Caco-2 (cell line): Measurements from ENCODE around the gene PKHD1. TPM values are rescaled to one million over a fixed set of nuclear protein-coding genes. Genes with fewer than 3 reads are reported as not detected.

Source experiments
- BruUV-seq: library from RNA; stranded (reverse); fragments of 400-500 nt; replicated peaks from 2 replicates; lab custom pipeline; 2021; lab: Mats Ljungman, UMichigan
- CTCF ChIA-PET: fragments of 300-600 bp; sonication (Branson Sonifier 250); formaldehyde crosslinking; loops from one replicate; lab custom pipeline; 2022; ENCODE audit warnings: antibody characterized with exemption; lab: Charles Lee
- POLR2A ChIA-PET: fragments of 300-600 bp; sonication (Branson Sonifier 250); formaldehyde crosslinking; loops from one replicate; lab custom pipeline; 2022; ENCODE audit warnings: antibody characterized with exemption; lab: Charles Lee
- DNase-seq, 2 experiments: peaks; one replicate each; pipeline versions ENCODE4 v3.0.0 to v3.0.0-alpha.2; 2020 to 2022
- H3K27me3 ChIP-seq: replicated peaks from 2 replicates; pipeline ENCODE4 v1.6.0; 2011; ENCODE audit warnings: low read length; ENCODE audit not compliant: control insufficient read depth, insufficient read depth
- H3K36me3 ChIP-seq: 2 replicates; pipeline ENCODE4 v1.5.1; 2011; ENCODE audit warnings: low read length; ENCODE audit not compliant: control insufficient read depth, insufficient read depth
- H3K4me1 ChIP-seq: fragments of 250-450 bp; sonication (Bioruptor Pico); 2 replicates; pipeline ENCODE4 v1.5.1; 2020; ENCODE audit warnings: mild to moderate bottlenecking
- H3K4me3 ChIP-seq: 2 replicates; pipeline ENCODE4 v1.5.1; 2011; ENCODE audit warnings: low read depth, mild to moderate bottlenecking, control low read depth, low read length
- H3K9me3 ChIP-seq: fragments of 250-450 bp; sonication (Bioruptor Pico); 2 replicates; pipeline ENCODE4 v1.5.1; 2020; ENCODE audit warnings: mild to moderate bottlenecking, moderate library complexity
- H3K27ac Mint-ChIP-seq: one replicate; pipeline ENCODE4 v1.8.0; 2022; ENCODE audit warnings: mixed read lengths; ENCODE audit not compliant: unreplicated experiment
- H3K27me3 Mint-ChIP-seq: one replicate; pipeline ENCODE4 v1.8.0; 2022; ENCODE audit warnings: mixed read lengths; ENCODE audit not compliant: insufficient read depth, unreplicated experiment
- H3K36me3 Mint-ChIP-seq: one replicate; pipeline ENCODE4 v1.8.0; 2022; ENCODE audit warnings: mild to moderate bottlenecking, mixed read lengths; ENCODE audit not compliant: insufficient read depth, unreplicated experiment
- H3K4me1 Mint-ChIP-seq: one replicate; pipeline ENCODE4 v1.8.0; 2022; ENCODE audit warnings: low read depth, mixed read lengths; ENCODE audit not compliant: unreplicated experiment
- H3K4me3 Mint-ChIP-seq: one replicate; pipeline ENCODE4 v1.8.0; 2022; ENCODE audit warnings: mild to moderate bottlenecking, moderate library complexity, mixed read lengths; ENCODE audit not compliant: unreplicated experiment
- H3K9me3 Mint-ChIP-seq: one replicate; pipeline ENCODE4 v1.8.0; 2022; ENCODE audit warnings: mixed read lengths; ENCODE audit not compliant: unreplicated experiment
- intact Hi-C: fragments of 100-400 bp; cut with micrococcal nuclease; formaldehyde crosslinking; loops from one replicate; pipeline ENCODE4 v1.10.0; 2022; ENCODE audit not compliant: unreplicated experiment
- total RNA-seq: library from RNA; stranded (reverse); gene quantifications from 2 replicates; pipeline ENCODE4 v1.2.3, GENCODE V29; 2022
- TF ChIP-seq, protein P1 (sequence below), 2 experiments: fragments of 200-600 bp in 1 of 2; IDR thresholded peaks; 1 replicate in 1 of 2; 2 replicates in 1 of 2; pipeline versions ENCODE4 v1.5.1 to v1.8.0; 2011 to 2022; ENCODE audit warnings: antibody characterized with exemption in 1 of 2, control low read depth in 1 of 2, inconsistent platforms in 1 of 2, low read depth in 1 of 2, low read length in 1 of 2, mild to moderate bottlenecking in 1 of 2, moderate library complexity in 1 of 2; ENCODE audit not compliant: insufficient read depth in 1 of 2, severe bottlenecking in 1 of 2, unreplicated experiment in 1 of 2

PKHD1 gene
- total RNA-seq, 1 experiment from 2014 or later: 3.3 TPM

DNA sequence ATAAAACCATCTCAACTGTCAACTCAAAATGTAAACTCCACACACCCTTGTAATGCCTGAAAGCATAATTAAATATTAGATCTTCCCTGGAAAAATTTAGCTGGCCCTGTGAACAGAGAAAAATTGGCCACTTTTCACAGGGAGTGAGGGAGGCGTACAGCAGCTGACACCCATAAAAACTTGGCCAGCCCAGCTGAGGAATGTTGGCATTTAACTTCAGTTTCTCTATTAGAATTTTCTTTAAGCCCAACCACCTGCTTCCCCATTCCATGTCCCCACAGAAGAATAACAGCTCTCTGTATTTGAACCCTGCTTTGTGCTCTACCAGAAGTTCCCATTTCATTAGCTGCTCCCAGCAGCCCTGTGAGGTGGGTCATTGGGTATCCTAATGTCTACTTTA, 41.0 kb downstream of the PKHD1 start:
- H3K9me3 ChIP-seq: no peaks in the 10 kb centered on the region
- BruUV-seq: no TSS peak
- no peak overlapping the region for H3K27ac Mint-ChIP-seq
- H3K9me3 Mint-ChIP-seq: no peaks in the 10 kb centered on the region
- intact Hi-C loops: no loop called here
- TF ChIP-seq, protein P1, sequence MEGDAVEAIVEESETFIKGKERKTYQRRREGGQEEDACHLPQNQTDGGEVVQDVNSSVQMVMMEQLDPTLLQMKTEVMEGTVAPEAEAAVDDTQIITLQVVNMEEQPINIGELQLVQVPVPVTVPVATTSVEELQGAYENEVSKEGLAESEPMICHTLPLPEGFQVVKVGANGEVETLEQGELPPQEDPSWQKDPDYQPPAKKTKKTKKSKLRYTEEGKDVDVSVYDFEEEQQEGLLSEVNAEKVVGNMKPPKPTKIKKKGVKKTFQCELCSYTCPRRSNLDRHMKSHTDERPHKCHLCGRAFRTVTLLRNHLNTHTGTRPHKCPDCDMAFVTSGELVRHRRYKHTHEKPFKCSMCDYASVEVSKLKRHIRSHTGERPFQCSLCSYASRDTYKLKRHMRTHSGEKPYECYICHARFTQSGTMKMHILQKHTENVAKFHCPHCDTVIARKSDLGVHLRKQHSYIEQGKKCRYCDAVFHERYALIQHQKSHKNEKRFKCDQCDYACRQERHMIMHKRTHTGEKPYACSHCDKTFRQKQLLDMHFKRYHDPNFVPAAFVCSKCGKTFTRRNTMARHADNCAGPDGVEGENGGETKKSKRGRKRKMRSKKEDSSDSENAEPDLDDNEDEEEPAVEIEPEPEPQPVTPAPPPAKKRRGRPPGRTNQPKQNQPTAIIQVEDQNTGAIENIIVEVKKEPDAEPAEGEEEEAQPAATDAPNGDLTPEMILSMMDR (IDR thresholded peaks at IDR 0.05; ENCODE audit: insufficient read depth in 1 of 2, low read depth in 1 of 2, low read length in 1 of 2, severe bottlenecking in 1 of 2, unreplicated experiment in 1 of 2): no peak
- no peak overlapping the region for H3K4me3 Mint-ChIP-seq
- DNase-seq: no peak
- POLR2A ChIA-PET: no interaction called here
- peaks cover 4% of the 10 kb centered on the region for H3K36me3 Mint-ChIP-seq
- H3K4me1 Mint-ChIP-seq: no peaks in the 10 kb centered on the region
- no peaks in the 10 kb centered on the region for H3K36me3 ChIP-seq
- no peaks in the 10 kb centered on the region for H3K27me3 ChIP-seq
- H3K4me3 ChIP-seq: no peak overlapping the region
- H3K27me3 Mint-ChIP-seq: no peaks in the 10 kb centered on the region
- CTCF ChIA-PET: no interaction called here
- H3K4me1 ChIP-seq: no peaks in the 10 kb centered on the region

DNA sequence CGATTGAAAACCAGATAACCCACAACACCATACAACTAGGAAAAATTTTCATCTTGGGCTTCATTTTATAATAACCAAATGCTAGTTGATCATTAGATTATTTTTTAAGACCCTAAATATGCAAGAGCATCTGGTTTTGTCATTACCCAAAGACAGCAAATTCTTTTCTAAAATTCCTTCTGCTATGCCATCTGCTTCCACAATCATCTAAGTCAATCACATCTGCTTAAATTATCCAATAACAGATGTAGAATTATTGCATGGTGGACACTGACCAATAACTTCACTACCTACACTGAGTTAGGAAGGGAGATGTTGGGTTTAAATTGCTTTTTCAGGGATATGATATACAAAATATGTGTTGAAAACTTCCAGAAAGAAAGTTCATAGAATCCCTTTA, 41.9 kb downstream of the PKHD1 start:
- CTCF ChIA-PET: no interaction called here
- H3K36me3 ChIP-seq: no peaks in the 10 kb centered on the region
- no peaks in the 10 kb centered on the region for H3K4me1 ChIP-seq
- TF ChIP-seq, protein P1 (IDR thresholded peaks at IDR 0.05; ENCODE audit: insufficient read depth in 1 of 2, low read depth in 1 of 2, low read length in 1 of 2, severe bottlenecking in 1 of 2, unreplicated experiment in 1 of 2): no peak
- DNase-seq: no peak
- no TSS peak for BruUV-seq
- Mint-ChIP-seq H3K4me1 (no peaks in the 10 kb centered on the region), H3K4me3 (no peak overlapping the region), H3K9me3 (peaks cover 6% of the 10 kb centered on the region), H3K27me3 (no peaks in the 10 kb centered on the region), H3K36me3 (peaks cover 4% of the 10 kb centered on the region), H3K27ac (no peak overlapping the region)
- H3K4me3 ChIP-seq: no peak overlapping the region
- H3K9me3 ChIP-seq: no peaks in the 10 kb centered on the region
- POLR2A ChIA-PET: no interaction called here
- intact Hi-C loops: no loop called here
- no peaks in the 10 kb centered on the region for H3K27me3 ChIP-seq

DNA sequence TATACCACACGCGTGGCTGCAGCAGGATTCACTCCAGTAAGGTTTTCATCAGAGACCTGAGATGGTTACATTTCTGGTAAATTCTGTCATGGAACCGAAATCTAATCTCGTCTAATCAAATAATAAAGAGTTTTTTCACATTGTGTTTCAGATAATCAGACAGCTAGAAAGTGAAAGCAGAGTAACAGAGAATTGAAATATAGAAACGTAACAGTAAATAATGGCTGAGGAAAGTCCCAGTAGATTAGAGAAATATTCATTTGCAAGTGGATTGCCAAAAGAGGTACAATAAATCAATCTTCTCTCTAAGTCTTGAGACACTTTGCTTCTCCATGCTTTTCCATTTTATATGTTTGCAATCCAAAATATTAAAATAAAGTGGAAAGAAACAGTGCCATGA, 42.4 kb downstream of the PKHD1 start:
- DNase-seq: no peak
- CTCF ChIA-PET: no interaction called here

More for the DNA sequence above, 42.4 kb downstream of the PKHD1 start:
- Histone ChIP-seq H3K36me3 (no peaks in the 10 kb centered on the region), H3K4me1 (no peaks in the 10 kb centered on the region), H3K27me3 (no peaks in the 10 kb centered on the region), H3K4me3 (no peak overlapping the region), H3K9me3 (no peaks in the 10 kb centered on the region)
- Mint-ChIP-seq H3K4me3 (no peak overlapping the region), H3K9me3 (peaks cover 6% of the 10 kb centered on the region), H3K4me1 (no peaks in the 10 kb centered on the region), H3K27me3 (no peaks in the 10 kb centered on the region), H3K36me3 (peaks cover 4% of the 10 kb centered on the region), H3K27ac (no peak overlapping the region)
- TF ChIP-seq, protein P1 (IDR thresholded peaks at IDR 0.05; ENCODE audit: insufficient read depth in 1 of 2, low read depth in 1 of 2, low read length in 1 of 2, severe bottlenecking in 1 of 2, unreplicated experiment in 1 of 2): no peak
- intact Hi-C loops: no loop called here
- no TSS peak for BruUV-seq
- POLR2A ChIA-PET: no interaction called here
